Caco-2 (cell line): ENCODE data around the gene DEDD2. TPM values are rescaled to one million over a fixed set of nuclear protein-coding genes. Genes with fewer than 3 reads are reported as not detected.
A peak's percentile ranks its signal among the peaks of the same experiment; 100 is the strongest.

ENCODE experiments used
- BruUV-seq: library from RNA; stranded (reverse); fragments of 400-500 nt; replicated peaks from 2 replicates; lab custom pipeline; 2021; lab: Mats Ljungman, UMichigan
- CTCF ChIA-PET: fragments of 300-600 bp; sonication (Branson Sonifier 250); formaldehyde crosslinking; loops from one replicate; lab custom pipeline; 2022; ENCODE audit warnings: antibody characterized with exemption; lab: Charles Lee
- POLR2A ChIA-PET: fragments of 300-600 bp; sonication (Branson Sonifier 250); formaldehyde crosslinking; loops from one replicate; lab custom pipeline; 2022; ENCODE audit warnings: antibody characterized with exemption; lab: Charles Lee
- DNase-seq, 2 experiments: peaks; one replicate each; pipeline versions ENCODE4 v3.0.0 to v3.0.0-alpha.2; 2020 to 2022
- H3K27me3 ChIP-seq: replicated peaks from 2 replicates; pipeline ENCODE4 v1.6.0; 2011; ENCODE audit warnings: low read length; ENCODE audit not compliant: control insufficient read depth, insufficient read depth
- H3K36me3 ChIP-seq: 2 replicates; pipeline ENCODE4 v1.5.1; 2011; ENCODE audit warnings: low read length; ENCODE audit not compliant: control insufficient read depth, insufficient read depth
- H3K4me1 ChIP-seq: fragments of 250-450 bp; sonication (Bioruptor Pico); 2 replicates; pipeline ENCODE4 v1.5.1; 2020; ENCODE audit warnings: mild to moderate bottlenecking
- H3K4me3 ChIP-seq: 2 replicates; pipeline ENCODE4 v1.5.1; 2011; ENCODE audit warnings: low read depth, mild to moderate bottlenecking, control low read depth, low read length
- H3K9me3 ChIP-seq: fragments of 250-450 bp; sonication (Bioruptor Pico); 2 replicates; pipeline ENCODE4 v1.5.1; 2020; ENCODE audit warnings: mild to moderate bottlenecking, moderate library complexity
- H3K27ac Mint-ChIP-seq: one replicate; pipeline ENCODE4 v1.8.0; 2022; ENCODE audit warnings: mixed read lengths; ENCODE audit not compliant: unreplicated experiment
- H3K27me3 Mint-ChIP-seq: one replicate; pipeline ENCODE4 v1.8.0; 2022; ENCODE audit warnings: mixed read lengths; ENCODE audit not compliant: insufficient read depth, unreplicated experiment
- H3K36me3 Mint-ChIP-seq: one replicate; pipeline ENCODE4 v1.8.0; 2022; ENCODE audit warnings: mild to moderate bottlenecking, mixed read lengths; ENCODE audit not compliant: insufficient read depth, unreplicated experiment
- H3K4me1 Mint-ChIP-seq: one replicate; pipeline ENCODE4 v1.8.0; 2022; ENCODE audit warnings: low read depth, mixed read lengths; ENCODE audit not compliant: unreplicated experiment
- H3K4me3 Mint-ChIP-seq: one replicate; pipeline ENCODE4 v1.8.0; 2022; ENCODE audit warnings: mild to moderate bottlenecking, moderate library complexity, mixed read lengths; ENCODE audit not compliant: unreplicated experiment
- H3K9me3 Mint-ChIP-seq: one replicate; pipeline ENCODE4 v1.8.0; 2022; ENCODE audit warnings: mixed read lengths; ENCODE audit not compliant: unreplicated experiment
- CTCF ChIP-seq, 2 experiments: fragments of 200-600 bp in 1 of 2; IDR thresholded peaks; 1 replicate in 1 of 2; 2 replicates in 1 of 2; pipeline versions ENCODE4 v1.5.1 to v1.8.0; 2011 to 2022; ENCODE audit warnings: antibody characterized with exemption in 1 of 2, control low read depth in 1 of 2, inconsistent platforms in 1 of 2, low read depth in 1 of 2, low read length in 1 of 2, mild to moderate bottlenecking in 1 of 2, moderate library complexity in 1 of 2; ENCODE audit not compliant: insufficient read depth in 1 of 2, severe bottlenecking in 1 of 2, unreplicated experiment in 1 of 2
- intact Hi-C: fragments of 100-400 bp; cut with micrococcal nuclease; formaldehyde crosslinking; loops from one replicate; pipeline ENCODE4 v1.10.0; 2022; ENCODE audit not compliant: unreplicated experiment
- total RNA-seq: library from RNA; stranded (reverse); gene quantifications from 2 replicates; pipeline ENCODE4 v1.2.3, GENCODE V29; 2022

Gene DEDD2
- total RNA-seq, 1 experiment from 2014 or later: 31.2 TPM

DNA sequence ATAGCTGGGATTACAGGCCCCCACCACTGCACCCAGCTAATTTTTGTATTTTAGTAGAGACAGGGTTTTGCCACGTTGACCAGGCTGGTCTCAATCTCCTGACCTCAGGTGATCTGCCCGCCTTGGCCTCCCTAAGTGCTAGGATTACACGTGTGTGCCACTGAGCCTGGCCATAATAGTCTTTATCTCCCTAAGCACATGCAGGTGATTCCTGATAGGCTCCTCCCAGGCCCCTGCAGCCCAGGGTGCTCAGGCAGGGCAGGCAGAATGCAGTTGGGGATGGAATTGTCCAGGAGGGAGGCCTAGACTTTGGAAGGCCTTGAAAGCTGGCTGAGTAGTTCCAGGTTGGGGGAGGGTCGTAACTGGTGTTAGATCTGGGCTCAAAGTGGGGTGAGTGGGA lies 11.2 kb upstream of the DEDD2 start:
- H3K36me3 ChIP-seq: peaks cover 8% of the 10 kb centered on the region
- H3K9me3 ChIP-seq: no peaks in the 10 kb centered on the region
- no peak for TF ChIP-seq CTCF (IDR thresholded peaks at IDR 0.05; ENCODE audit: insufficient read depth in 1 of 2, low read depth in 1 of 2, low read length in 1 of 2, severe bottlenecking in 1 of 2, unreplicated experiment in 1 of 2)
- peak overlapping the region; percentile 45 for H3K27ac Mint-ChIP-seq
- DNase-seq: no peak
- H3K27me3 Mint-ChIP-seq: no peaks in the 10 kb centered on the region
- no TSS peak for BruUV-seq
- H3K27me3 ChIP-seq: no peaks in the 10 kb centered on the region
- no peak overlapping the region for H3K4me3 Mint-ChIP-seq
- peaks cover 2% of the 10 kb centered on the region; the same call in 1 of the 2 replicates for H3K4me1 ChIP-seq
- H3K9me3 Mint-ChIP-seq: no peaks in the 10 kb centered on the region
- peaks cover 10% of the 10 kb centered on the region for H3K4me1 Mint-ChIP-seq
- peaks cover 76% of the 10 kb centered on the region for H3K36me3 Mint-ChIP-seq
- no peak overlapping the region for H3K4me3 ChIP-seq
- intact Hi-C loops: no loop called here
- ChIA-PET POLR2A (interaction anchor here (0.6 to 0.8 kb wide), 2 partner anchors 14 to 15 kb away, joined by 3 read pairs; partner anchors contain the start of gene GSK3A), CTCF (interaction anchor here (0.6 kb wide), 1 partner anchor 157 kb away, joined by 3 read pairs; no protein-coding TSS in a partner anchor)

DNA sequence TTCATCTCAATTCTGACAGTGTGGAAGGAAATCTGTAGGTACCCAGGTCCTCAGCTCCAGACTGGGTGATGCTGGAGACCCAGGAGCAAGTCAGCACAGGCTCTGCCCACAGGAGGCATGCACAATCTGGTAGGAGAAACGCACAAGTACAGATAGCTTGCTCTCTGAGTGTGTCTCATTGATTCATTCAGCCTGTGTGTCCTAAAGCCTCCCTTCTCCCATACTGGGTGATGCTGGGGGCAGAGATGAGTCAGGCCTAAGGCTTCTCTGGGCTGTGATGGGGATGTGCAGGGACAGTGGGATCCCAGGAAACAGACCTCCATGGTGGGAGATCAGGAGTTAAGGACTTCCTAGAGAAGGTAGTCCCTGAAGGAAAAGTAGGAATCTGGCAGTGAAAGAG lies 9.4 kb upstream of the DEDD2 start:
- H3K4me3 ChIP-seq: no peak overlapping the region
- no peaks in the 10 kb centered on the region for H3K4me1 ChIP-seq
- POLR2A ChIA-PET: no interaction called here
- Mint-ChIP-seq H3K27me3 (no peaks in the 10 kb centered on the region), H3K4me3 (no peak overlapping the region), H3K36me3 (peaks cover 71% of the 10 kb centered on the region), H3K4me1 (peaks cover 11% of the 10 kb centered on the region), H3K27ac (no peak overlapping the region), H3K9me3 (no peaks in the 10 kb centered on the region)
- DNase-seq: no peak
- peaks cover 6% of the 10 kb centered on the region for H3K36me3 ChIP-seq
- no peak for TF ChIP-seq CTCF (IDR thresholded peaks at IDR 0.05; ENCODE audit: insufficient read depth in 1 of 2, low read depth in 1 of 2, low read length in 1 of 2, severe bottlenecking in 1 of 2, unreplicated experiment in 1 of 2)
- H3K27me3 ChIP-seq: no peaks in the 10 kb centered on the region
- intact Hi-C loops: no loop called here
- no peaks in the 10 kb centered on the region for H3K9me3 ChIP-seq
- BruUV-seq: no TSS peak
- CTCF ChIA-PET: interaction anchor here (0.6 kb wide), 1 partner anchor 60 kb away, joined by 3 read pairs; no protein-coding TSS in a partner anchor

GRCh38 chr19:42225718-42226292 lies 8.3 kb upstream of the DEDD2 start:
- peaks cover 6% of the 10 kb centered on the region for H3K36me3 ChIP-seq
- intact Hi-C loops: no loop called here
- no peak for TF ChIP-seq CTCF (IDR thresholded peaks at IDR 0.05; ENCODE audit: insufficient read depth in 1 of 2, low read depth in 1 of 2, low read length in 1 of 2, severe bottlenecking in 1 of 2, unreplicated experiment in 1 of 2)

More at GRCh38 chr19:42225718-42226292, 8.3 kb upstream of the DEDD2 start:
- Histone ChIP-seq H3K9me3 (no peaks in the 10 kb centered on the region), H3K4me1 (no peaks in the 10 kb centered on the region), H3K27me3 (no peaks in the 10 kb centered on the region), H3K4me3 (no peak overlapping the region)
- no peak for DNase-seq
- CTCF ChIA-PET: no interaction called here
- POLR2A ChIA-PET: no interaction called here
- no peak overlapping the region for H3K4me3 Mint-ChIP-seq
- no peak overlapping the region for H3K27ac Mint-ChIP-seq
- H3K36me3 Mint-ChIP-seq: peaks cover 63% of the 10 kb centered on the region
- no peaks in the 10 kb centered on the region for H3K9me3 Mint-ChIP-seq
- peaks cover 11% of the 10 kb centered on the region for H3K4me1 Mint-ChIP-seq
- no peaks in the 10 kb centered on the region for H3K27me3 Mint-ChIP-seq
- BruUV-seq: no TSS peak
